HCT116 (cell line): Measurements from ENCODE around the gene TSPAN3. TPM values are rescaled to one million over a fixed set of nuclear protein-coding genes. Genes with fewer than 3 reads are reported as not detected.

Experiments used
- ATAC-seq: fragments of 200-7000 bp; cut with Tn5 transposase; 2 replicates; pipeline ENCODE4 v1.9.1; 2020; ENCODE audit warnings: mild to moderate bottlenecking, moderate library complexity
- BruUV-seq: library from RNA; stranded (reverse); fragments of 400-500 nt; replicated peaks from 2 replicates; lab custom pipeline; 2021; lab: Mats Ljungman, UMichigan
- CTCF ChIA-PET: fragments of 300-600 bp; sonication (Branson Sonifier 250); formaldehyde crosslinking; loops from one replicate; lab custom pipeline; 2021; ENCODE audit warnings: antibody characterized with exemption; lab: Charles Lee
- POLR2A ChIA-PET: fragments of 300-600, 350-600 bp; sonication (Branson Sonifier 250); formaldehyde crosslinking; loops from one replicate; lab custom pipeline; 2021; ENCODE audit warnings: antibody characterized with exemption; lab: Charles Lee
- RAD21 ChIA-PET, 2 experiments: fragments of 300-600 bp; sonication (Branson Sonifier 250); formaldehyde crosslinking; loops; one replicate each; lab custom pipeline; 2023; ENCODE audit warnings: low total read pairs in 2 of 2; ENCODE audit not compliant: uncharacterized antibody in 2 of 2, unreplicated experiment in 2 of 2, low non-redundant PET in 1 of 2; lab: Charles Lee
- DNase-seq: peaks from one replicate; pipeline ENCODE4 v3.0.0-alpha.2; 2010; ENCODE audit warnings: low read depth, low spot score
- H2AFZ ChIP-seq: fragments of 200-600 bp; shearing (Covaris generic), sonication (generic); 2 replicates; pipeline ENCODE4 v1.6.1; 2017; ENCODE audit warnings: low read depth, mixed run types, mixed read lengths, antibody characterized with exemption, low read length; ENCODE audit not compliant: poor library complexity, severe bottlenecking
- H3K27ac ChIP-seq: 2 replicates; pipeline ENCODE4 v1.5.1; 2012; ENCODE audit warnings: low read depth, low read length
- H3K27me3 ChIP-seq: fragments of 200-600 bp; sonication (generic); 2 replicates; pipeline ENCODE4 v1.6.1; 2016; ENCODE audit warnings: mixed run types, low read length, mixed read lengths; ENCODE audit not compliant: insufficient read depth
- H3K36me3 ChIP-seq, 2 experiments: fragments of 200-500 bp in 1 of 2; fragments of 200-600 bp in 1 of 2; sonication (Bioruptor generic) in 1 of 2; sonication (generic) in 1 of 2; 2 replicates each; pipeline versions ENCODE4 v1.5.1 to v1.6.1; 2014 to 2016; ENCODE audit warnings: low read length in 2 of 2, inconsistent platforms in 1 of 2, mixed read lengths in 1 of 2, mixed run types in 1 of 2; ENCODE audit not compliant: insufficient read depth in 2 of 2, control insufficient read depth in 1 of 2
- H3K4me1 ChIP-seq, 2 experiments: fragments of 200-600 bp in 1 of 2; sonication (generic) in 1 of 2; 2 replicates each; pipeline versions ENCODE4 v1.5.1 to v1.6.1; 2012 to 2017; ENCODE audit warnings: low read length in 2 of 2, inconsistent platforms in 1 of 2, mild to moderate bottlenecking in 1 of 2, mixed read lengths in 1 of 2, mixed run types in 1 of 2, moderate library complexity in 1 of 2; ENCODE audit not compliant: insufficient read depth in 2 of 2, control insufficient read depth in 1 of 2
- H3K4me2 ChIP-seq: fragments of 200-600 bp; sonication (generic); 2 replicates; pipeline ENCODE4 v1.6.1; 2017; ENCODE audit warnings: mixed run types, low read length, mixed read lengths
- H3K4me3 ChIP-seq, 2 experiments: fragments of 200-600 bp in 1 of 2; sonication (generic) in 1 of 2; replicated peaks in 1 of 2; 2 replicates each; pipeline ENCODE4 v1.5.1; 2011 to 2016; ENCODE audit warnings: low read length in 2 of 2, control low read depth in 1 of 2, low read depth in 1 of 2, mild to moderate bottlenecking in 1 of 2, mixed read lengths in 1 of 2, mixed run types in 1 of 2
- H3K79me2 ChIP-seq: fragments of 200-600 bp; sonication (generic); 2 replicates; pipeline ENCODE4 v1.6.1; 2017; ENCODE audit warnings: mild to moderate bottlenecking, mixed run types, low read length, moderate library complexity, mixed read lengths; ENCODE audit not compliant: insufficient read depth
- H3K9ac ChIP-seq: fragments of 200-600 bp; sonication (generic); 2 replicates; pipeline ENCODE4 v1.6.1; 2016; ENCODE audit warnings: low read length, mixed read lengths
- H3K9me2 ChIP-seq: fragments of 200-600 bp; sonication (generic), shearing (Covaris generic); 2 replicates; pipeline ENCODE4 v1.6.1; 2017; ENCODE audit warnings: mixed run types, mild to moderate bottlenecking, moderate library complexity; ENCODE audit not compliant: insufficient read depth
- H3K9me3 ChIP-seq, 2 experiments: fragments of 200-500 bp in 1 of 2; fragments of 200-600 bp in 1 of 2; sonication (Bioruptor generic) in 1 of 2; sonication (generic) in 1 of 2; 2 replicates each; pipeline ENCODE4 v1.6.1; 2014 to 2017; ENCODE audit warnings: low read length in 2 of 2, mixed read lengths in 2 of 2, inconsistent platforms in 1 of 2, low read depth in 1 of 2, mild to moderate bottlenecking in 1 of 2, mixed run types in 1 of 2, moderate library complexity in 1 of 2; ENCODE audit not compliant: control insufficient read depth in 1 of 2, insufficient read depth in 1 of 2
- H4K20me1 ChIP-seq: fragments of 200-600 bp; sonication (generic), shearing (Covaris generic); 2 replicates; pipeline ENCODE4 v1.6.1; 2017; ENCODE audit warnings: mixed run types, mild to moderate bottlenecking, moderate library complexity; ENCODE audit not compliant: insufficient read depth
- CBX3 ChIP-seq: IDR thresholded peaks from 2 replicates; pipeline ENCODE4 v1.6.1; 2012; ENCODE audit warnings: low read depth
- CEBPB ChIP-seq: IDR thresholded peaks from 2 replicates; pipeline ENCODE4 v1.6.1; 2012; ENCODE audit warnings: low read depth
- ELF1 ChIP-seq: IDR thresholded peaks from 2 replicates; pipeline ENCODE4 v1.6.1; 2012; ENCODE audit warnings: low read depth, borderline replicate concordance
- EZH2phosphoT487 ChIP-seq: fragments of 200-600 bp; IDR thresholded peaks from 2 replicates; pipeline ENCODE4 v1.6.1; 2018; ENCODE audit warnings: antibody characterized with exemption, borderline replicate concordance
- JUND ChIP-seq: IDR thresholded peaks from 2 replicates; pipeline ENCODE4 v1.6.1; 2012
- POLR2A ChIP-seq: IDR thresholded peaks from 2 replicates; pipeline ENCODE4 v1.7.0; 2011; ENCODE audit warnings: borderline replicate concordance; ENCODE audit not compliant: insufficient read depth, insufficient read length; ENCODE audit errors: extremely low read depth
- RAD21 ChIP-seq: IDR thresholded peaks from 2 replicates; pipeline ENCODE4 v1.6.1; 2012; ENCODE audit warnings: low read depth, mild to moderate bottlenecking
- SIN3A ChIP-seq: IDR thresholded peaks from 2 replicates; pipeline ENCODE4 v1.6.1; 2012; ENCODE audit warnings: low read depth
- SRF ChIP-seq: IDR thresholded peaks from 2 replicates; pipeline ENCODE4 v1.6.1; 2012; ENCODE audit warnings: low read depth
- TCF7L2 ChIP-seq: IDR thresholded peaks from 2 replicates; pipeline ENCODE4 v1.7.0; 2011; ENCODE audit warnings: borderline replicate concordance, inconsistent platforms; ENCODE audit not compliant: insufficient read depth, insufficient read length; ENCODE audit errors: extremely low read depth
- ZFX ChIP-seq: fragments of 450-650 bp; IDR thresholded peaks from 2 replicates; pipeline ENCODE4 v1.6.1; 2017
- intact Hi-C: fragments of 100-400 bp; cut with micrococcal nuclease; formaldehyde crosslinking; loops from 2 replicates; pipeline ENCODE4 v1.10.0; 2022
- total RNA-seq: library from RNA; stranded (reverse); gene quantifications from one replicate; pipeline ENCODE4 v1.2.1, GENCODE V29; 2021; ENCODE audit not compliant: unreplicated experiment
- TF ChIP-seq, protein P1 (sequence below): IDR thresholded peaks from 2 replicates; pipeline ENCODE4 v1.6.1; 2012; ENCODE audit warnings: low read depth
- TF ChIP-seq, protein P2 (sequence below), 3 experiments: fragments of 200-600 bp in 1 of 3; sonication (generic) in 1 of 3; IDR thresholded peaks in 2 of 3; conservative IDR thresholded peaks in 1 of 3; 2 replicates each; pipeline ENCODE4 v1.5.1; 2012 to 2017; ENCODE audit warnings: low read depth in 2 of 3, low read length in 2 of 3, antibody characterized with exemption in 1 of 3, borderline replicate concordance in 1 of 3, control low read depth in 1 of 3, mild to moderate bottlenecking in 1 of 3, mixed read lengths in 1 of 3, mixed run types in 1 of 3, moderate library complexity in 1 of 3; ENCODE audit not compliant: insufficient read depth in 1 of 3

The TSPAN3 gene
- total RNA-seq, 1 experiment from 2014 or later = 140 TPM

- Histone ChIP-seq H3K27me3 (no peaks in the 10 kb centered on the region), H2AFZ (no peak overlapping the region), H3K36me3 (no peaks in the 10 kb centered on the region), H3K4me2 (no peak overlapping the region), H3K9me2 (no peaks in the 10 kb centered on the region), H3K4me3 (no peak overlapping the region), H3K79me2 (no peaks in the 10 kb centered on the region), H3K9me3 (no peaks in the 10 kb centered on the region), H3K9ac (no peak overlapping the region), H3K27ac (no peak overlapping the region), H4K20me1 (no peaks in the 10 kb centered on the region), H3K4me1 (peaks cover 8 to 15% of the 10 kb centered on the region in 2 experiments)
- ChIA-PET POLR2A (no interaction called here), RAD21 (no interaction called here), CTCF (interaction anchor here (1.7 kb wide), 1 partner anchor 12 kb away, joined by 8 read pairs; no protein-coding TSS in a partner anchor)
- TF ChIP-seq RAD21 (no peak), JUND (no peak), TCF7L2 (no peak), CBX3 (no peak), ZFX (no peak), ELF1 (no peak), SIN3A (no peak), SRF (no peak), EZH2phosphoT487 (no peak), POLR2A (no peak), CEBPB (no peak)
- TF ChIP-seq, protein P1, sequence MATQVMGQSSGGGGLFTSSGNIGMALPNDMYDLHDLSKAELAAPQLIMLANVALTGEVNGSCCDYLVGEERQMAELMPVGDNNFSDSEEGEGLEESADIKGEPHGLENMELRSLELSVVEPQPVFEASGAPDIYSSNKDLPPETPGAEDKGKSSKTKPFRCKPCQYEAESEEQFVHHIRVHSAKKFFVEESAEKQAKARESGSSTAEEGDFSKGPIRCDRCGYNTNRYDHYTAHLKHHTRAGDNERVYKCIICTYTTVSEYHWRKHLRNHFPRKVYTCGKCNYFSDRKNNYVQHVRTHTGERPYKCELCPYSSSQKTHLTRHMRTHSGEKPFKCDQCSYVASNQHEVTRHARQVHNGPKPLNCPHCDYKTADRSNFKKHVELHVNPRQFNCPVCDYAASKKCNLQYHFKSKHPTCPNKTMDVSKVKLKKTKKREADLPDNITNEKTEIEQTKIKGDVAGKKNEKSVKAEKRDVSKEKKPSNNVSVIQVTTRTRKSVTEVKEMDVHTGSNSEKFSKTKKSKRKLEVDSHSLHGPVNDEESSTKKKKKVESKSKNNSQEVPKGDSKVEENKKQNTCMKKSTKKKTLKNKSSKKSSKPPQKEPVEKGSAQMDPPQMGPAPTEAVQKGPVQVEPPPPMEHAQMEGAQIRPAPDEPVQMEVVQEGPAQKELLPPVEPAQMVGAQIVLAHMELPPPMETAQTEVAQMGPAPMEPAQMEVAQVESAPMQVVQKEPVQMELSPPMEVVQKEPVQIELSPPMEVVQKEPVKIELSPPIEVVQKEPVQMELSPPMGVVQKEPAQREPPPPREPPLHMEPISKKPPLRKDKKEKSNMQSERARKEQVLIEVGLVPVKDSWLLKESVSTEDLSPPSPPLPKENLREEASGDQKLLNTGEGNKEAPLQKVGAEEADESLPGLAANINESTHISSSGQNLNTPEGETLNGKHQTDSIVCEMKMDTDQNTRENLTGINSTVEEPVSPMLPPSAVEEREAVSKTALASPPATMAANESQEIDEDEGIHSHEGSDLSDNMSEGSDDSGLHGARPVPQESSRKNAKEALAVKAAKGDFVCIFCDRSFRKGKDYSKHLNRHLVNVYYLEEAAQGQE = no peak
- TF ChIP-seq, protein P2, sequence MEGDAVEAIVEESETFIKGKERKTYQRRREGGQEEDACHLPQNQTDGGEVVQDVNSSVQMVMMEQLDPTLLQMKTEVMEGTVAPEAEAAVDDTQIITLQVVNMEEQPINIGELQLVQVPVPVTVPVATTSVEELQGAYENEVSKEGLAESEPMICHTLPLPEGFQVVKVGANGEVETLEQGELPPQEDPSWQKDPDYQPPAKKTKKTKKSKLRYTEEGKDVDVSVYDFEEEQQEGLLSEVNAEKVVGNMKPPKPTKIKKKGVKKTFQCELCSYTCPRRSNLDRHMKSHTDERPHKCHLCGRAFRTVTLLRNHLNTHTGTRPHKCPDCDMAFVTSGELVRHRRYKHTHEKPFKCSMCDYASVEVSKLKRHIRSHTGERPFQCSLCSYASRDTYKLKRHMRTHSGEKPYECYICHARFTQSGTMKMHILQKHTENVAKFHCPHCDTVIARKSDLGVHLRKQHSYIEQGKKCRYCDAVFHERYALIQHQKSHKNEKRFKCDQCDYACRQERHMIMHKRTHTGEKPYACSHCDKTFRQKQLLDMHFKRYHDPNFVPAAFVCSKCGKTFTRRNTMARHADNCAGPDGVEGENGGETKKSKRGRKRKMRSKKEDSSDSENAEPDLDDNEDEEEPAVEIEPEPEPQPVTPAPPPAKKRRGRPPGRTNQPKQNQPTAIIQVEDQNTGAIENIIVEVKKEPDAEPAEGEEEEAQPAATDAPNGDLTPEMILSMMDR (IDR thresholded peaks at IDR 0.05 in 2 of 3, conservative IDR thresholded peaks at IDR 0.05 in 1 of 3; ENCODE audit: borderline replicate concordance in 1 of 3, insufficient read depth in 1 of 3, low read depth in 2 of 3, low read length in 2 of 3) = no peak
- no TSS peak for BruUV-seq
- ATAC-seq (no peak), DNase-seq (no peak)
- intact Hi-C loops = no loop called here
Measured at GRCh38 chr15:77012868-77013267, 58.0 kb downstream of the TSPAN3 start.
